ENCODE measurements around the gene VAMP5.

The VAMP5 gene

DNA sequence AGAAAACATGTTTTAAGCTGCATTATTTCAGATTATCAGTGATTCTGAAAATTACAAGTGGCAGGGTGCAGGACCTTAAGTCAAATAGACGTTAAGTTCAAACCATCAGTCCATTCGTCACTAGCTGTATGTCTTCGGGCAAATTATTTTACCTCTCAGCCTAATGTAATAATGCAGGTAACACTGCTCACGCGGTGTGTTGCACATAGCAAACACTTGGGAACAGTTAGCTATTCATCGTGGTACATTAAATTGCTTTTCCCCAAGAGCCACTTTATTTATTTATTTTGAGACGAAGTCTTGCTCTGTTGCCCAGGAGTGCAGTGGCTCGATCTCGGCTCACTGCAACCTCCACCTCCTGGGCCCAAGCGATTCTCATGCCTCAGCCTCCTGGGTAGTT, 35.1 kb upstream of the VAMP5 start:
- no peaks in the 10 kb centered on the region for H3K4me1 ChIP-seq (ENCODE audit: insufficient read depth, low read length)
- no peak overlapping the region for H3K4me3 ChIP-seq (ENCODE audit: low read depth in 1 of 2, low read length in 2 of 2)
- no peak overlapping the region for H3K4me2 ChIP-seq (ENCODE audit: insufficient read depth, low read length)
- no peak overlapping the region for H3K9ac ChIP-seq (ENCODE audit: low read depth, low read length)
- no peaks in the 10 kb centered on the region for H3K9me3 ChIP-seq (ENCODE audit: insufficient read depth, low read length, severe bottlenecking)
- TF ChIP-seq, protein P1, sequence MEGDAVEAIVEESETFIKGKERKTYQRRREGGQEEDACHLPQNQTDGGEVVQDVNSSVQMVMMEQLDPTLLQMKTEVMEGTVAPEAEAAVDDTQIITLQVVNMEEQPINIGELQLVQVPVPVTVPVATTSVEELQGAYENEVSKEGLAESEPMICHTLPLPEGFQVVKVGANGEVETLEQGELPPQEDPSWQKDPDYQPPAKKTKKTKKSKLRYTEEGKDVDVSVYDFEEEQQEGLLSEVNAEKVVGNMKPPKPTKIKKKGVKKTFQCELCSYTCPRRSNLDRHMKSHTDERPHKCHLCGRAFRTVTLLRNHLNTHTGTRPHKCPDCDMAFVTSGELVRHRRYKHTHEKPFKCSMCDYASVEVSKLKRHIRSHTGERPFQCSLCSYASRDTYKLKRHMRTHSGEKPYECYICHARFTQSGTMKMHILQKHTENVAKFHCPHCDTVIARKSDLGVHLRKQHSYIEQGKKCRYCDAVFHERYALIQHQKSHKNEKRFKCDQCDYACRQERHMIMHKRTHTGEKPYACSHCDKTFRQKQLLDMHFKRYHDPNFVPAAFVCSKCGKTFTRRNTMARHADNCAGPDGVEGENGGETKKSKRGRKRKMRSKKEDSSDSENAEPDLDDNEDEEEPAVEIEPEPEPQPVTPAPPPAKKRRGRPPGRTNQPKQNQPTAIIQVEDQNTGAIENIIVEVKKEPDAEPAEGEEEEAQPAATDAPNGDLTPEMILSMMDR (IDR thresholded peaks at IDR 0.05; ENCODE audit: borderline replicate concordance, extremely low read depth, low read length, poor library complexity, severe bottlenecking), result no peak
- no peak for TF ChIP-seq EZH2 (IDR thresholded peaks at IDR 0.05; ENCODE audit: borderline replicate concordance, low read depth, low read length, severe bottlenecking)
- ATAC-seq (ENCODE audit: insufficient read depth, low read depth) (no peak), DNase-seq (no peak)
- peaks cover 66% of the 10 kb centered on the region for H3K36me3 ChIP-seq (ENCODE audit: insufficient read depth, low read length)
- H4K20me1 ChIP-seq (ENCODE audit: insufficient read depth, low read length), result peaks cover 12% of the 10 kb centered on the region; the same call in 1 of the 2 replicates
- no peak overlapping the region for H2AFZ ChIP-seq (ENCODE audit: low read depth, low read length)
- H3K27ac ChIP-seq (ENCODE audit: low read length), result no peak overlapping the region
- H3K79me2 ChIP-seq (ENCODE audit: insufficient read depth, low read length), result 0 out of 2 replicates have a peak, but pooled peaks cover 2% of the 10 kb centered on the region
- H3K27me3 ChIP-seq (ENCODE audit: insufficient read depth, low read length, poor library complexity), result no peaks in the 10 kb centered on the region

DNA sequence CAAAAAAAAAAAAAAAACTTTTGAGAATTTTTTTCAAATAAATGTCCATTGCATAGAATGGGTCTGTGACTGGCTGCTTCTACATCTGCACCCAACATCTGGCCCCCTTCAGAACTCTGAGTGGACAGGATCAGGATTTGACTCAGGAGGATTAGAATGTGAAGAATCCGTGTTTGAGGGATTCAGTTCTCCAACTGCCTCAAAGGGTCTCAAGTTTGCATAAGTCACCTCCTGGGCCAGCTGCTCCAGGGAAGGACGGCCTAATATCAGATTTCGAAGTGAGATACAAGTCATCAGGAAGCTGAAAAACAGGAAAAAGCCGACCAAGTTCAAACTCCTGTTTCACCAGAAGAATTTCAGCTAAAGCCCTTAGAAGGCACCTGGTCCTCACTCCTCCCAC, 34.4 kb upstream of the VAMP5 start:
- ATAC-seq (ENCODE audit: insufficient read depth, low read depth), result no peak
- TF ChIP-seq EZH2 (IDR thresholded peaks at IDR 0.05; ENCODE audit: borderline replicate concordance, low read depth, low read length, severe bottlenecking), result no peak
- TF ChIP-seq, protein P1 (IDR thresholded peaks at IDR 0.05; ENCODE audit: borderline replicate concordance, extremely low read depth, low read length, poor library complexity, severe bottlenecking), result no peak
- H3K27ac ChIP-seq (ENCODE audit: low read length), result no peak overlapping the region
- no peak overlapping the region for H3K4me3 ChIP-seq (ENCODE audit: low read depth in 1 of 2, low read length in 2 of 2)
- DNase-seq, result no peak
- 0 out of 2 replicates have a peak, but pooled peaks cover 2% of the 10 kb centered on the region for H3K79me2 ChIP-seq (ENCODE audit: insufficient read depth, low read length)
- H3K4me2 ChIP-seq (ENCODE audit: insufficient read depth, low read length), result no peak overlapping the region
- no peaks in the 10 kb centered on the region for H3K4me1 ChIP-seq (ENCODE audit: insufficient read depth, low read length)
- no peak overlapping the region for H2AFZ ChIP-seq (ENCODE audit: low read depth, low read length)
- H3K36me3 ChIP-seq (ENCODE audit: insufficient read depth, low read length), result peaks cover 66% of the 10 kb centered on the region
- H3K27me3 ChIP-seq (ENCODE audit: insufficient read depth, low read length, poor library complexity), result no peaks in the 10 kb centered on the region
- no peak overlapping the region for H3K9ac ChIP-seq (ENCODE audit: low read depth, low read length)
- H4K20me1 ChIP-seq (ENCODE audit: insufficient read depth, low read length), result peaks cover 7% of the 10 kb centered on the region; the same call in 1 of the 2 replicates
- H3K9me3 ChIP-seq (ENCODE audit: insufficient read depth, low read length, severe bottlenecking), result no peaks in the 10 kb centered on the region

DNA sequence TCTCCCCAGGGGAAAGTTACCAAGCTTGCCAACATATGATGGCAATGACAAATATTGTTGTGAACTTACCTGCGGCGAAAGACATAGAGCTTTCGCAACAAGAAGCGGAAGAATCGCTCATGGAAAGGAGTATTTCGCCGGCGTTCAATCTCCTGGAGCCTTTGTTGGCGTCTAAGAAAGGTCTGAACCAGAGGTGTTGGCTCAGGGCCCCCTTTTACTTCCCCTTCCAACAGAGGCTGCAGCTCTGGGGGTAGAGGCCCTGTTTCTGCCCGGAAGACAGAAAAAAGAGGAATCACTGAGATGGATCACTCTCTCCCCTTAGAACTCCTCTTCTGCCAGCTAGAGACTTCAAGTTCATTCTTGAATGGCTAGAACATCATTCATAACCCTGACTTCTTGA, 33.7 kb upstream of the VAMP5 start:
- Histone ChIP-seq H3K27me3 (ENCODE audit: insufficient read depth, low read length, poor library complexity) (no peaks in the 10 kb centered on the region), H3K9ac (ENCODE audit: low read depth, low read length) (no peak overlapping the region), H3K4me1 (ENCODE audit: insufficient read depth, low read length) (no peaks in the 10 kb centered on the region), H3K4me2 (ENCODE audit: insufficient read depth, low read length) (no peak overlapping the region), H3K36me3 (ENCODE audit: insufficient read depth, low read length) (peaks cover 66% of the 10 kb centered on the region), H3K27ac (ENCODE audit: low read length) (no peak overlapping the region), H3K79me2 (ENCODE audit: insufficient read depth, low read length) (0 out of 2 replicates have a peak, but pooled peaks cover 2% of the 10 kb centered on the region), H4K20me1 (ENCODE audit: insufficient read depth, low read length) (peaks cover 4% of the 10 kb centered on the region; the same call in 1 of the 2 replicates), H2AFZ (ENCODE audit: low read depth, low read length) (no peak overlapping the region), H3K9me3 (ENCODE audit: insufficient read depth, low read length, severe bottlenecking) (no peaks in the 10 kb centered on the region), H3K4me3 (ENCODE audit: low read depth in 1 of 2, low read length in 2 of 2) (no peak overlapping the region)
- no peak for ATAC-seq (ENCODE audit: insufficient read depth, low read depth)
- no peak for DNase-seq
- no peak for TF ChIP-seq EZH2 (IDR thresholded peaks at IDR 0.05; ENCODE audit: borderline replicate concordance, low read depth, low read length, severe bottlenecking)
- TF ChIP-seq, protein P1 (IDR thresholded peaks at IDR 0.05; ENCODE audit: borderline replicate concordance, extremely low read depth, low read length, poor library complexity, severe bottlenecking), result no peak
